SK-N-MC (cell line): Measurements from ENCODE around the gene USP17L17.
"Not testable (repeated sequence)": the region's sequence is repeated elsewhere in the genome, so short reads cannot be mapped to it uniquely, and the experiment has no call there.

Source experiments
- EZH2 ChIP-seq: fragments of 200-600 bp; sonication (generic); IDR thresholded peaks from one replicate; pipeline ENCODE4 v1.6.1; 2017; ENCODE audit warnings: antibody characterized with exemption
- POLR2AphosphoS5 ChIP-seq: IDR thresholded peaks from 2 replicates; pipeline ENCODE4 v1.6.1; 2012; ENCODE audit warnings: mild to moderate bottlenecking, low read depth, low read length, borderline replicate concordance

DNA sequence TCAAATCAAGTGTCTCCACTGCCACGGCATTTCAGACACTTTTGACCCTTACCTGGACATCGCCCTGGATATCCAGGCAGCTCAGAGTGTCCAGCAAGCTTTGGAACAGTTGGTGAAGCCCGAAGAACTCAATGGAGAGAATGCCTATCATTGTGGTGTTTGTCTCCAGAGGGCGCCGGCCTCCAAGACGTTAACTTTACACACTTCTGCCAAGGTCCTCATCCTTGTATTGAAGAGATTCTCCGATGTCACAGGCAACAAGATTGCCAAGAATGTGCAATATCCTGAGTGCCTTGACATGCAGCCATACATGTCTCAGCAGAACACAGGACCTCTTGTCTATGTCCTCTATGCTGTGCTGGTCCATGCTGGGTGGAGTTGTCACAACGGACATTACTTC, 13.4 kb upstream of the USP17L17 start:
- not testable (repeated sequence) for TF ChIP-seq EZH2, POLR2AphosphoS5
